GM12801 (cell line): ENCODE results near the gene LCP2.

Source experiments
- TF ChIP-seq, protein P1 (sequence below): IDR thresholded peaks from one replicate; pipeline ENCODE4 v1.5.1; 2011; ENCODE audit warnings: control low read depth; ENCODE audit not compliant: insufficient read length; ENCODE audit errors: extremely low read depth

Gene LCP2

DNA sequence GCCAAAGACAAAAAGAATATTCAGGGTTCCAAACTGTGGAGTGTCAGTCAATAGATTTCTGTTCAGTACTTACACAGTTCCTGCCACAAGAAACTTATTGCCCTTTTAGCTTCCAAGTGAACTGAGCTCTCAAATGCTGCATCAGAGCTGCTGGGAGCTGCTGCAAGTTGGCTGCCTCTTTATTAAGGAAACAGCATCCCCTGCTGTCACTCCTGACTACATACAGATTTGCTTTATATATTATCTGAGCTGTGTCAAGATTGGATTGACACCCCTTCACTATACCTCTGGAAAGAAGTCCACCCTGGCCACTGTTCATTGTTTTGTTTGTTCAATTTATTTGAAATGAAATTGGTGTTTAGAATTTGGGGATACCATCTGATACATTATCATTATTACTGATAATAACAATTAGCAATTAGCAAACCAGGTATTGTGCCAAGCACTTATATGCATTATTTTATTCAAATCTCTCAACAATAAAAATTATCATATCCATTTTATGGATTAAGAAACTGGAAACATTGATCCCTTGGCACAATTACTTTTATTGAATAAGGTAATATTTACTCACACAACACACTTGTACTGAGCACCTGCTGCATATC is 81.2 kb downstream of the LCP2 start:
- TF ChIP-seq, protein P1, sequence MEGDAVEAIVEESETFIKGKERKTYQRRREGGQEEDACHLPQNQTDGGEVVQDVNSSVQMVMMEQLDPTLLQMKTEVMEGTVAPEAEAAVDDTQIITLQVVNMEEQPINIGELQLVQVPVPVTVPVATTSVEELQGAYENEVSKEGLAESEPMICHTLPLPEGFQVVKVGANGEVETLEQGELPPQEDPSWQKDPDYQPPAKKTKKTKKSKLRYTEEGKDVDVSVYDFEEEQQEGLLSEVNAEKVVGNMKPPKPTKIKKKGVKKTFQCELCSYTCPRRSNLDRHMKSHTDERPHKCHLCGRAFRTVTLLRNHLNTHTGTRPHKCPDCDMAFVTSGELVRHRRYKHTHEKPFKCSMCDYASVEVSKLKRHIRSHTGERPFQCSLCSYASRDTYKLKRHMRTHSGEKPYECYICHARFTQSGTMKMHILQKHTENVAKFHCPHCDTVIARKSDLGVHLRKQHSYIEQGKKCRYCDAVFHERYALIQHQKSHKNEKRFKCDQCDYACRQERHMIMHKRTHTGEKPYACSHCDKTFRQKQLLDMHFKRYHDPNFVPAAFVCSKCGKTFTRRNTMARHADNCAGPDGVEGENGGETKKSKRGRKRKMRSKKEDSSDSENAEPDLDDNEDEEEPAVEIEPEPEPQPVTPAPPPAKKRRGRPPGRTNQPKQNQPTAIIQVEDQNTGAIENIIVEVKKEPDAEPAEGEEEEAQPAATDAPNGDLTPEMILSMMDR, result no peak

DNA sequence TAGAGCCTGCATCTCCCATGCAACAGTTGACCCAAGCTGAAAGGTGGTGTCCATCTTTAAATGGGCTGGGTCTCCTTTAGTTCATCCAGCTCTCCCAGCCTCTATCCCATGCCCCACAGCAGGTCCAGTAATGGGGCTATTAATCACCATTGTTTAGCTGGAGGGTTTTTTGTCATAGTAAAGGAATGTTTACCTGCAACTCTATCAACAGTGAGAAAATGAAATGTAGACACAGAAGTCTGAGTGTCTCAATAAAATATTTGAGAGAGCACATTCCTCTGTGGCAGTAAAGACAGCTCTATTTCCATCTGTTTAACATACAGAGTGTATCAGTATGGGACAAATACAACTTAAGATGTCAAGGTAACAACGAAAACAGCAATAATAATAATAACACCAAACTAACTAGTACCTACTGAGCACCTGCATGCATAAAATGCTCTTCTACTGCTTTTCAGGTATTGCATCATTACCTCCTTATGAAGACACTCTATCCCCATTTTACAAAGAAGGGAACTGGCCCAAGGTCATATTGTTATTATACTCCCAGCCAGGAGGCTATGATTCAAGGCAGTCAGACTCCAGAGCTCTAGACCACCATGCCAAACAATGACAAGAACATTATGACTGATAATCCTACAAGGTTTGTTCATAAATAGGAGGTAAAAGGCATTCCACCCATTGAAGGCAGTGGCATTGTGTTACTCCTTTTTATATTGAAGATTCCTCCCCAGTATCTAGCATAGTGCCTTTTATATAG is 85.8 kb downstream of the LCP2 start:
- TF ChIP-seq, protein P1, result no peak

DNA sequence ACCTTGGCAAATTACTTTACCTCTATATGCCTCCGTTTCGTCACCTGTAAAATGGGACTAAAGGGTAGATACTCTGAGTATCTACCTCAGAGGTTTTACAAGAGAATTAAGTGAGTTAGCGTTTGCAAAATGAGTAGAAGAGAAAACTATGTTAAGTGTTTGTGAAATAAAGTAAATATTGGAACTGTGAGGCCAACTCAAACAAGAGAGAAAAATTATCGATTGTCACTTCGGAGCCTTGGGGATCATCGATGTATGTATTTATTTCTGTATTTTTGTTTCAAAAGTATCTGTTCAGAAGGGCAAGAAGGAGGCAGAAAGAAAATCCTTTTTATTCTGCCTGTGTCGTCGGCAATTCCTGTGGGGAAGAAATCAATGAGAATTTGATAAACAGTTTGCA is 90.6 kb downstream of the LCP2 start:
- TF ChIP-seq, protein P1, result no peak

DNA sequence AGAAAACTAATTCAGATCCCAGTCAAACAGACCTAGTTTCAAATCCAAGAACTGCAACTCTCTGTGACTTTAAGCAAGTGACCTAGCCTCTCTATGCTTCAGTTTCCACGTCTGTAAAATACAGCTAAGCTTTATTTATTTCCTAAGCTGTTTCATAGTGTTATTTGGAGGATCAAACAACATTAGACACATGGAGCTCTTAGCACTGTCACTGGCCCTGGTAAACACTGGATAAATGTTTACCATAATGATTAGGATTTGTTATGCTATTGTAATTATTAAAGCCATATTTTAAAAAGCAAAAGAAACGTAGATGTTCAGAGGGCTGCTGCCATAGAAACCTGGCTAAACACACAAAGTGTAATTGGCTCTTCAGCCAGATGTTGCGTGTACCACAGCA is 91.4 kb downstream of the LCP2 start:
- TF ChIP-seq, protein P1, result no peak

DNA sequence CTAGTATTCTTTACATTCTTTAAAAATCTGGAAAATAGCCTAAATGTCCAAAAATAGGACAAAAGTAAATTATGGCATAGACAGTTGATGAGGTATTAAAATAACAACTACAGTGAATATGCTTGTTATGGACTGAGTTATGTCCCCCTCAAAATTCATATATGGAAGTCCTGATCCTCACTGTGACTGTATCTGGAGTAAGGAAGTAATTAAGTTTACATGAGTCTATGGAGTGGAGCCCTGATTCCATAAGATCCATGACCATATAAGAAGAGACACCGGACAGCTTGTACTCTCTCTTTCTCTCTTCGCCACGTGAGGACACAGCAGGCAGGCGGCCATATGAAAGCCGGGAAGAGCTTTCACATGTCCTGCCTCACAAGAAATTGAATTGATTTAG is 93.4 kb downstream of the LCP2 start:
- TF ChIP-seq, protein P1, result no peak

DNA sequence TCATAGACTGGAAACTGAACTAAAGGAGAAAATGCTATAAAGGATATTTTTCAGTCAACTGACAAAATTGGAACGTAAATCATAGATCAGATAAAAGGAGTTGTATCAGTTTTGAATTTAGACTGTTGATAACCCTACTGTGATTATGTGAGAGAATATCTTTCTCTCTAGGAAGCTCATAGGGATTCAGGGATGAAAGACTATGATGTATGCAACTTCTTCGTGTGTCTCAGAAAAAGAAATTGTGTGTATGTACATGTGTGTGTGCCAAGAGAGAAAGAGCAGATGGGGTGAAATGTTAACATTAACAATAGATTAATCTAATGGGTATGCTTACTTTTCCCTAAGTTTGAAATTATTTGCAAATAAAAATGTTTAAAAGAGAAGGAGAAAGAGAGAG is 95.5 kb downstream of the LCP2 start:
- TF ChIP-seq, protein P1, result no peak

DNA sequence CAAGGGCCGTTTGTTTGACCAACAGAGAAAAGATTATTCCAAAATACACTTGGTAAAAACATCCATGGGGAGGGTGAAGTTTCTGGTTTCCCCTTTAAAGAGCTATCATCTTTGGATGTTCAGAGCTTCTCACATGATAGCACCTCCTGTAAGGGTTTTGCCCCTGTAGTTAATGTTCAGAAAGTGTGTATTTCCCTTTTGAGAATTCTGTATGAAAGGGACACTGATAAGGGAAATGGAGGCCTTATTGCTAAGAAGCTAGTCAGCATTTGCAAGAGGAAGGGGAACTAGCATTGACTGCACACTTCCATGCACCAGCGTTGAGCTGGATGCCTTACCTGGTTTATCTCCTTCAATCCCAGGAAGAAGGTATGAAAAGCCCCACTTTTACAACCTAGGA is 96.3 kb downstream of the LCP2 start:
- TF ChIP-seq, protein P1, result no peak
